HG03521 (cell line): ENCODE data around the gene MRC2.
"Not testable (repeated sequence)": the region's sequence is repeated elsewhere in the genome, so short reads cannot be mapped to it uniquely, and the experiment has no call there.

Source experiments
- ATAC-seq: cut with Tn5 transposase; IDR thresholded peaks from one replicate; pipeline ENCODE4 v1.9.1; 2021; ENCODE audit warnings: mild to moderate bottlenecking, moderate library complexity; ENCODE audit not compliant: unreplicated experiment

The MRC2 gene

GRCh38 chr17:62698459-62698858 lies 71.0 kb downstream of the MRC2 start:
- not testable (repeated sequence) for ATAC-seq

GRCh38 chr17:62700964-62701705 lies 73.7 kb downstream of the MRC2 start:
- no peak for ATAC-seq

- ATAC-seq: no peak
Measured at GRCh38 chr17:62701706-62702085, 74.2 kb downstream of the MRC2 start.

GRCh38 chr17:62702746-62703260 lies 75.3 kb downstream of the MRC2 start:
- ATAC-seq: no peak

GRCh38 chr17:62703261-62703775 lies 75.8 kb downstream of the MRC2 start:
- no peak for ATAC-seq

- ATAC-seq: peak; percentile 81
Measured at GRCh38 chr17:62703776-62704380, 76.4 kb downstream of the MRC2 start.

- no peak for ATAC-seq
Measured at GRCh38 chr17:62704381-62704971, 77.0 kb downstream of the MRC2 start.

- ATAC-seq: no peak
Measured at GRCh38 chr17:62705156-62705777, 77.8 kb downstream of the MRC2 start.

- no peak for ATAC-seq
Measured at GRCh38 chr17:62705778-62706597, 78.5 kb downstream of the MRC2 start.

- ATAC-seq: no peak
Measured at GRCh38 chr17:62706598-62707424, 79.3 kb downstream of the MRC2 start.

GRCh38 chr17:62707425-62707739 lies 79.9 kb downstream of the MRC2 start:
- ATAC-seq: no peak

GRCh38 chr17:62708587-62708986 lies 81.1 kb downstream of the MRC2 start:
- ATAC-seq: no peak

GRCh38 chr17:62712171-62712581 lies 84.7 kb downstream of the MRC2 start:
- no peak for ATAC-seq

- no peak for ATAC-seq
Measured at GRCh38 chr17:62713086-62713881, 85.8 kb downstream of the MRC2 start.

- no peak for ATAC-seq
Measured at GRCh38 chr17:62714016-62714777, 86.7 kb downstream of the MRC2 start.

- no peak for ATAC-seq
Measured at GRCh38 chr17:62715882-62716390, 88.5 kb downstream of the MRC2 start.

GRCh38 chr17:62716834-62717588 lies 89.5 kb downstream of the MRC2 start:
- no peak for ATAC-seq

- ATAC-seq: no peak
Measured at GRCh38 chr17:62717589-62717855, 90.1 kb downstream of the MRC2 start.
